GM18505 (cell line): ENCODE results near the gene CIROP.
"Not testable (repeated sequence)": the region's sequence is repeated elsewhere in the genome, so short reads cannot be mapped to it uniquely, and the experiment has no call there.

Experiments used
- ATAC-seq: cut with Tn5 transposase; IDR thresholded peaks from one replicate; pipeline ENCODE4 v1.9.1; 2021; ENCODE audit not compliant: unreplicated experiment
- POLR2A ChIP-seq: IDR thresholded peaks from 4 replicates; pipeline ENCODE4 v1.6.1; 2011; ENCODE audit warnings: borderline replicate concordance; ENCODE audit not compliant: insufficient read depth, insufficient read length; ENCODE audit errors: extremely low read depth

CIROP gene

DNA sequence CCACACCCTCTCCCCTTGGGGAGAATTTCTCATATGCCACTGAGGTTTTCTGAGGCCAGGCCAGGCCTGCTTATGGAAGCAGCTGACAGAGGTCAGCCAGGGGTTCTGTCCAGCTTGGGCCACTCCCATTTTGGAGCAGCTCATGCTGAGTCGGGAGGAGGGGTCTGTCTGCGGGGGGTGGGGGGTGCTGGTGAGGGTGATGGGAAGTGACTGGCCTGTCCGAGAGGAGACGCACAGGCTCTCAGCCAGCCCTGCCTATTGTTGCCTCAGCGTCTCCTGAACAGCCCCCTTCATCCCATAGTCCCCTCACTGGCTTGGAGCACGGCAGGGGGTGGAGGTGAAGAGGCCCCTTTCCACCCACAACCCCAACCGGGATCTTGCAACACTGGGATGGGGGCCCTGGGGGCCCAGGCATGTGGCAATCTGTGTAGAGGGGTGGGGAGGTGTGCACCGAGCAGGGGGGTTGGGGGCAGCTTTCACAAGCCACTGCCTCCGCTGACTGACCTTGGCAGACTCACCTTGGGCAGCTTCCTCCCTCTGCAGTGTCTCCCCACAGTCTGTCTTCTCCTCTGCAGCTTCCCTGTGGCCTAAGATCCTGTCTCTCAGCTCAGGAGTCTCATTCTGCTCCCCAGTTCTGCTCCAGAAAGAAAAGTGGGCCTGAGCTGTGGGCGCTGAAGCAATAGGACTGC, 8.8 kb upstream of the CIROP start:
- no peak for ATAC-seq
- no peak for TF ChIP-seq POLR2A

DNA sequence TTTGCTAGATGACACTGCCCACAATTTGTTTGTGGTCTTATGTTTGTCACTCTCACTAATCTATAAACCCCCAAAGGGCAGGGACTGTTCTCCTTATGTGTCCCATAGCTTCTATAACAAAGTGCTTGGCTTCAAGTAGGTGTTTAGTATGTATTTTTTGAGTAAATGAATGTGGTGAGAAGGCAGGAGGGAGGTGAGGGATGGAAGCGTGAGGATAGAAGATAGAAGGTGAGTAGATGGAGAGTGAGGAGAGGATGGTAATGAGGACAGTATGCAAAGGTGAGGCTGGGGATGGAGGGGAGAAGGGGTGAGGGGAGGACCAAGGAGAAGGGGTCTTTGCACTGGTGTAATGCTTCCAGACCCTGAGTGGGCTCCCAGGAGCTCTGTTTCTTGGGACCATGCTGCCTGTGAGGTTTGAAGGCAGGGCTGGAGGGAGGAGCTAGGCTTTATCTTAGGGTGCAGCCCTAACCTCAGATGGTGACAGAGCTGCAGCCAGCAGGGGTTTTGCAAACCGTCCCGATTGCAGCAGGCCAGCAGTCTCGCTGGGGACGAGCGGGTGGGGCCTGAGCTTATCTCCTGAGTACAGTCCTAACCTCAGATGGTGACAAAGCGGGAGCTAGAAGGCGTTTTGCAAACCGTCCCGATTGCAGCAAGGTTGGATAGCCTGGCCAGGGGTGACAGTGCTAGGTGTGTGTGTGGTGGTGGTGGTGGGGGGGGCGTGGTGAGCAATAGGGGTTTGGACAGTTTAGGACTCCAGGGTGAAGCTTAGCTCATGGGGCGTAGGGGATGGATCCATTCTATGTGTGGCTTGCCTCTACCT, 7.8 kb upstream of the CIROP start:
- no peak for ATAC-seq
- no peak for TF ChIP-seq POLR2A

DNA sequence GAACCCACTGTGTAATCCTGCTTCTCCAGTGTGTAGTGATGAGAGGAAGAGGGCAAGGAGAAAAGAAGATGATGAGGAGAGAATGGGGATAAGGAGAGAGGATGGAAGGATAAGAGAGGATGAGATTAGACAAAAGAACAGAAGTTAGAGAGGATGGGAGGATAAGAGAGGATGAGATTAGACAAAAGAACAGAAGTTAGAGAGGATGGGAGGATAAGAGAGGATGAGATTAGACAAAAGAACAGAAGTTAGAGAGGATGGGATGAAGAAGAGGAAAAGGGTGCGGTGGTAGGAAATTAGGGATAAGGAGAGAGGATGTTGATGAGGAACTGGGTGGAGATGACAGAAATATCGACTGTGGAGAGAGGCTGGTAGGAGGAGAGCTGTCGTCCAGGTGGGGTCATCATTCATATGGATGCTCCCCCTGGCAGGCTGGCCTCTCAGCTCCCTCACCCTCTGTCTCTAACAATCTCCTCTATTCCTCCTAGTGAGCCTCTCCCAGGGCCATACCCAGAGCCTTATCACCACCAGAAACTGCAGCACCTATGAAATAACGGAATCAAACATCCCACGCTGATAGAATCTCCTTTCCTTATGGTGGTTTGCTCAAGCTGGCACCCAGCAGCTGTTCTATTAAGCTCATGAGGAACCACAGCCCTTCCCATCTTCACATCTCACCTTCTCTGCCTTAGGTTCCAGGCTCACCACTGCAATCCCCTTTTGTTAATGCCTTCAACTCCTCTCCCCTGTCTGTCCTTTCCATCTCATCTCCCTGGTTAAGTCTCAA, 6.0 kb upstream of the CIROP start:
- ATAC-seq = no peak
- TF ChIP-seq POLR2A = no peak

DNA sequence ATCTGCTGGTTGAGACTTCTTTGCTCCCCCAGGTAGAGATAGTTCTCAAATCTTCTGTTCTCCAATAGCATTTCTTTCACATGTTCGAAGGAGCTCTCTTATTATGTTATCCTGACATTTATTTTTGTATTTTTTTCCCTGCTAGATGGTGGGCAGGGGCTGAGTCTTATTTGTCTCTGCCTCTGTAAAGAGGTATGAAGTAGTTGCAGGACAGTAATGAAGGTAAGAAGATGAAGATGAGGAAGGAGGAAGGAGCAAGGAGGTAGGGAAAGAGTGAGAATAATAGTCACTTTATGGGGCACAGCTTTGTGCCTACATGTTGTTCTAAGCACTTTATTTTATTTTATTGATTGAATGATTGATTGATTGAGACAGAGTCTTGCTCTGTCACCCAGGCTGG, 5.0 kb upstream of the CIROP start:
- no peak for ATAC-seq
- TF ChIP-seq POLR2A = no peak

DNA sequence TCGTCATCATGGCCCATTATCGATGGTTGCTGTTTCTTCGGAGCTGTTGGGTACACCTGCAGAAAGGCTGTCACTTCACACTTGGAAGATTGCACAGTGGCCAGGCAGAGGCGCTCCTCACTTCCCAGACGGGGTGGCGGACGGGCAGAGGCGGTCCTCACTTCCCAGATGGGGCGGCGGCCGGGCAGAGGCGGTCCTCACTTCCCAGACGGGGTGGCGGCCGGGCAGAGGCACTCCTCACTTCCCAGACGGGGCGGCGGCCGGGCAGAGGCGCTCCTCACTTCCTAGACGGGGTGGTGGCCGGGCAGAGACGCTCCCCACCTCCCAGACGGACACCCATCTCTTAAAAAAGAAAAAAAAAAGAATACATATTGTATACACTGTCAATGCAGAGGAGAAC, 3.4 kb upstream of the CIROP start:
- ATAC-seq = not testable (repeated sequence)

DNA sequence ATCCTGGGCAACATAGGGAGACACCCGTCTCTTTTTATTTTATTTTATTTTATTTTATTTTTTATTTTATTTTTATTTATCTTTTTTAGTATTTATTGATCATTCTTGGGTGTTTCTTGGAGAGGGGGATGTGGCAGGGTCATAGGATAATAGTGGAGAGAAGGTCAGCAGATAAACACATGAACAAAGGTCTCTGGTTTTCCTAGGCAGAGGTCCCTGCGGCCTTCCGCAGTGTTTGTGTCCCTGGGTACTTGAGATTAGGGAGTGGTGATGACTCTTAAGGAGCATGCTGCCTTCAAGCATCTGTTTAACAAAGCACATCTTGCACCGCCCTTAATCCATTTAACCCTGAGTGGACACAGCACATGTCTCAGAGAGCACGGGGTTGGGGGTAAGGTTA, 2.8 kb upstream of the CIROP start:
- ATAC-seq = not testable (repeated sequence)

DNA sequence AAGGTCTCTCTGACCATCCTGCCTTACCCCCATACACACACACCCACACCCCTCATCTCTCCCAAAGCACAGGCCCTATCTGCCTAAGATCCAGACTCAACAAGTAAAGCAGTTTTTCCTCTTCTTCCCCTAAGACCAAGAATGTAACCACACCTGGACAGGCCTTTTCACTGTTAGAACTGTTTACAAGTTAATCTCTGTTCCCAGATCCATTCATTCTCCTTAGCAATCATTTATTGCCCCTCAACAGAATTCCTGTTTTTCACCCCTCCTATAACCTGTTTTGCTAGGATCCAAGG, 1.9 kb upstream of the CIROP start:
- no peak for ATAC-seq
- TF ChIP-seq POLR2A = no peak

DNA sequence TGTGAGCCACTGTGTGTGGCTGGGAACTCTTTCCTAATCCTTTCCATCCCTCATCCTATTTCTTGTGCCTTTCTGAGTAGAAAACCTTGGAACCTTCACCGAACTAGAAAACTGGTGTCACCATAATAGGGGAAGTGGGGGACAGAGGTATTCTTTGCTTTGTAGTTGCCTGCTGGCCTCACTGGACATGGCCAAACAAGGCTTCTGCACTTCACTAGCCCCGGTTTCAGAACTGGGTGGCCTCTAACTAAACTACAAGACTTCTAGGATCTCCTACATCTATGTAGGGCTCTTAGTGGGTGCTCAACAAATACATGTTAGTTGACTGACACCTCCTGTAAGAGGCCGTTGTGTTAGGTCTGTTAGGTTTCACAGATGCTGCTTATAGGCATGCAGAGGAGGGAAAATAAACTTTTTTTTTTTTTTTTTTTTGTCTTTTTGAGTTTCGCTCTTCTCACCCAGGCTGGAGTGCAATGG, 597 bp upstream of the CIROP start:
- ATAC-seq = no peak
- TF ChIP-seq POLR2A = no peak

DNA sequence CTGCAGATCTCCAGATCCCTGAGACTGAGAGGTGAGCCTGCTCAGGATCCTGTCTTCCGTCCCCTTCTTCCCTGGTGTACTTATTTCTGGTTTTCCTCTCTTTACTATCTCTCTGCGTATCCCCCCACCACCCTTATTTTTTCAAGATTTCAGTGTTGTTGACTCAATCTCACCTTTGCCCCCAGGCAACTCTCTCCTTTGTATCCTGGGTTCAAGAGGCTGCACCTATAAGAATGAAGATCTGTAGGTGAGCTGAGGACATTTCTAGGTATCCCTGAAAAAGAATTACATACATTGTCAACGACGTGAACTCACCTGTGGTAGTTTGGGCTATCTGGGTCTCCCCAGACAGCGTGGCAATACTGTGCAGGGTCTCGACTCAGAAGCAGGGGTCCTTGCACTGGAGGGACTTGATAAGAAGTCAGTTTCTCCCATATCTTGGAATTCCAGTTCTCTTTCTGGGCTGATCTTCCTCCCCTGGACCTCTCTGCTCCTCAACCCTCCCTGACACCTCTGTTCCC, 659 bp downstream of the CIROP start:
- TF ChIP-seq POLR2A = no peak
- no peak for ATAC-seq

DNA sequence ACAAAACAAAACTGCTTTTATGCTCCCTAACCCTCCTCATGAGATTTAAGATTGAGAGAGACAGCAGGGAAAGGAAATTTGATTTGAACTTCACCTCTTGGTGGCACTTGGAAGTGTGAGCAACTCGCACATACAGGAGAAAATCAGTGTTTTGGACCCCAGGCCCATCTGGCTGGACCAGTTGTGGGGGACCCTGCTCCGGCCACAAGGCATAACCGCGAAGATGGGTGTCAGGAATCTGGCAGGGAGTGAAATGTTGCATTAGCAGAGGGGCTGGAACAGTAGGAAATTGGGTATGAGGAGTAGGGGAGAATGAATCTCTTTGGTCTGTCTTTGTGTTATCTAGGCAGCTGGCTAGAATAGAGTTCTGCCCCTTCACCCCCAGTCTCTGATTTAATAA, 1.2 kb downstream of the CIROP start:
- TF ChIP-seq POLR2A = no peak
- ATAC-seq = no peak

DNA sequence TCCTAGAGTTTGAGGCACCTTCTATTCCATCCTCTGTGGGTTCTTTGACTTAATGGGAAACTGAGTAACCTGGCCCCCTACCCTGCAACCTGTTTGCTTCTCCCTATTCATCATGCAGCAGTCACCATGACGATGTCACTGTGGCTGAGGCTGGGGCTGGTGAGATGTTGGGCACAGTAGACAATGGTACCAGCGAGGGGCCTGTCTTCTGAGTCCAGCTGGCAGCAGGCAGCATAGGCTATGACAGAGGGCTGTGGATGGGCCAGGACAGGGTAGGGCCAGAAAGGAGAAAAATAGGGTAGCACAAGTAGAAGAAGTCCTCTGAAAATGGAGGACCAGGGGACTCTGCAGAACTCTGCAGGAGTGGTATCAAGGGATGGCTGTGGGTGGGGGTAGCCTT, 2.0 kb downstream of the CIROP start:
- no peak for ATAC-seq
- no peak for TF ChIP-seq POLR2A

DNA sequence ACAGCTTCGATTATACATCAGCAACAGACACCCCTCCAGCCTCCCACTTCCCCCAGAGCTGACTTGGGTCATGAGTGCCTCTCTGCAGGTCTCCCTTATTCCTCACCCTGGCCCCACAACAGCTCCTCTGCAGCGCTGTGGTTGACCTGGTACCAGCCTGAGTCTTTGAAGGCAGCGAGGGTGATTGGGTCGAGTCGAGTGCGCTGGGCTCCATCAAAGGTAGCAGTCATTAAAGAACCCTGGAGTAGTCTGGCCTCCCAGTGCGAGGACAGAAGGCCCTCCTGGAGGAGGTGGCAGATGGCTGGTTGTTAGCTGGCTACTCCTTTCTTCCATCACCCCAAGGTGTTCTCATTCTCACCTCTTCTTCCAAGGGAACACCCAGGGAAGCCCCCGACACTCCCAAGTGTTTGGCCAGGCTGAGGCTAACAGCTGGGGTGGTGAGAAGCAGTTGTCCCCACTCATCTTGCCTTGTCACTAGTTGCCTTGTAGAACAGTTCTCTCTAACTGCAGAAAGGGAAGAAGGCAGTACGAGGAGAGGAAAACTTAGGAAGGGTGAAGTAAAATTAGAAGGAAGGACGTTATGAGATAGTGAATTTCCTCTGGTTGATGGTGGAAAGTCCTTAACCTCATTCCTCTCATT, 2.7 kb downstream of the CIROP start:
- no peak for TF ChIP-seq POLR2A
- ATAC-seq = no peak

DNA sequence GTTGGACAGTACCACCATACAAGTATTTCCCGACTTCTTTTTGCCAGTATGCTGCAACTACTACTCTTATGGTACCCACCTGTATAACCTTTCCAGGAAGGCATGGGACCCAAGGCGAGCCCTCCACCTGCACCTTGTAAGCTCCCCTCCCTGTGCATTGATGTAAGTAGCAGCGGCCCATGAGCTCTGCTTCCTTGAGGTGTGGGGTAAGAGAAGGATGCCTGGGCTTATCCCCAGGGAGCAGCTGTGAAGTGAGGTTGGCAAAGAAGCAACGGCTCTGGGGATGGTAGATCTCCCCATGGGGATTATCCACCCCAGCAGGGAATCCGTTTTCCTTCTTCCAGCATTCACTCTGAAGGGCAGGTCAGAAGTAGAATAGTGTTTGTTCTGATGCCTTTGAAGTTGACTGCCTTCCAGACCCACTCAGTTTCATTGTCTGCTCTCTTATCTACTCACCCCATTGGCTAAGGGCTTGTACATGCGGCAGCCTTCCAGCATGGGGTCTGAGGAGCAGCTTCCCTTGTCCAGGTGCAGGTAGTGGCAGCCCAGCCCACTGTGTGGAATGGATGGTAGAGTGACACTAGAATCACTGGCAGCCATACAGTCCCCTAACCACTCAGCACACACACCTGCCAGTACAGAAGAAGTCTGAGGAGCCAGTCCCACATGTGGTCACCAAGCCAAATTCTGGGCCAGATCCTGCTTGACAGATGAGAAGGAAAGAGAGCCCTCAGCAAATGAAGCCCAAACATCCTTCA, 3.4 kb downstream of the CIROP start:
- no peak for TF ChIP-seq POLR2A
- ATAC-seq = no peak
